GM18870 (cell line): ENCODE results near the gene ALK.

Experiments
- ATAC-seq: cut with Tn5 transposase; IDR thresholded peaks from one replicate; pipeline ENCODE4 v1.9.1; 2021; ENCODE audit warnings: moderate library complexity; ENCODE audit not compliant: unreplicated experiment

ALK gene

DNA sequence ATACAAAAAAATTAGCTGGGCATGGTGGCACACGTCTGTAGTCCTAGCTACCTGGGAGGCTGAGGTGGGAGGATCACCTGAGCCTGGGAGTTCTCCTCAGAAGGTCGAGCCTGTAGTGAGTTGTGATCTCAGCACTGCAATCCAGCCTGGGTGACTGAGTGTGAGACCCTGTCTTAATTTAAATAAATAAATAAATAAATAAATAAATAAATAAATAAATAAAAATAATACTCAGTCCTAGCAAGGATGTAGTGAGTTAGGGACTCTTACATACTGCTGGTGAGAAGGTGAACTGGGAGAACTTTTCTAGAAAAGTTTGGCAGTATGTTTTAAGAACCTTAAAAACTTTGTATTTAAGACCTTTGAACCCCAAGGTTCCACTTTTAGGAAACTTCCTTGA is 576.1 kb downstream of the ALK start:
- ATAC-seq: no peak

DNA sequence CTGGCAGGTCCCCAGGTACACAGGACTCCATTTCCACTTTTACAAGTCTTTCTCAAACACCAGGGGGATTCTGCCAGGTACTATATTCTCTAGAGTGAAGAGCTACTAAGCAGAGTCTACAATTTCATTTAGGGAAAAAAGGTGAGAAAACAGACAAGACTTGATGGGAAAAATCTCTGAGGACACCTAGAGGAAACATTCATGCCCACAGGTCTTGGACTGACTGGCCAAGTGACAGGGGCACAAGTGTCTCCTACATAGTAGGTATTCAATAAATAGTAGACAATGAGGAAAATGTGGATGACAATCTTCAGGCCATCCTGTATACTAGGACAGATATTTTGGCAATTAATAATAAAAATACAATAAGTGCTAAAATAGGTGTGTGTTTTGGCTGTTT is 577.6 kb downstream of the ALK start:
- no peak for ATAC-seq

DNA sequence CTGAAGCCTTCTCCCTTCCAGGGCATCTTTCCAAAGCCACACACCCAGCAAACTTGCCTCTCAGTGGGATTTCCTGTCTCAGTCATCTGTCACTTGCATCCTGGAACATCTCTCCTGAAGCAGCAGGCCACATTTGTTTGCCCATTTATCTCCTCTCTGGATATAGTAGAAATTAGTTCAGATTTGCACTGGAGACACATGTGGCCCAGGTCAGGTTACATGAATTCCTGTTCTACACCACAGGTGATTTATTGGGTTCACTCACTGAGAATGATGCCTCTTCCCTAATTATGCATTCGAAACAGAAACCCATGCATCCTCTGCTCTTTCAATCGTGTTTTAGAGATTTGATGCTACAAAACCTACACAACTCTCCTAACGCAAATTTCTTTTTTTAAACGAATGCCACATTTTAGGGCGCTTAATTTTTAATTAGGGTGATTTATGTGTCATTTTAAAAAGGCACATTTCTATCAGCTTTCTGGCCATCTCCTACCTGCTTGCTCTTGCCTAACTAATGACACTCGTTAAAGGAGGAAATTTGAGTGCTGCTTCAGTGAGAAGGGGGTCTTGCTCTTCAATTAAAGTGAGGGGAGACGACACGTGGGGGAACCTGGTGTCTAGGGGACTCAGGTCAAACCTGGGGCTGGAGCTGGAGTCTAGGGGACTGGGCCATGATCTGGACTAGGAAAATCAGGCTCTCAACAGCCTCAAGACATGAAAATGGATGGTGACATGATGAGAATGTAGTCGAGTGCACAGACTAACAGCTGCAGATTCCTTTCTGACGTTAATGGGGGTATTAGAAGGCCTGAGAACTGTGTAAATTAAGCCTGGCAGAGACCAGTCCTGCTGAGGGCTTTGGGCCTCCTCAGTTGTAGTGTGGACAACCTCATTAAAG is 584.8 kb downstream of the ALK start:
- ATAC-seq: no peak

DNA sequence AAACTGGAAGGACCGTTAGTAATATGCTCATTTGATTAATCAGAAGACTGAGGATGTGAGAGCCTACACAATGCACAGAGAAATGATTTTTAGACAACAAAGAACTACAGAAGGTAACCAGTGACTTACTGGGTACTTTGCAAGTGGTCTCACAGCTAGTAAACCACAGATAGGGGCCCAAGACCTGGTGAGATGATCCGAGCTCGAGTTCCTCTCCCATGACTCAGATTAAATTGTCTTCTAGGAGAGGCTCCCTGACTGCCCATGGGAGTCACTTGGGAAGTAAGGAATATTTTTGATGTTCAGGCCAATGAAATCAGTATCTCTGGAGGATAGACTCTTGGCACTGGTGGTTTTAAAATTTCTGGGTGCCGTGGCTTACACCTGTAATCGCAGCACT is 586.0 kb downstream of the ALK start:
- ATAC-seq: no peak

DNA sequence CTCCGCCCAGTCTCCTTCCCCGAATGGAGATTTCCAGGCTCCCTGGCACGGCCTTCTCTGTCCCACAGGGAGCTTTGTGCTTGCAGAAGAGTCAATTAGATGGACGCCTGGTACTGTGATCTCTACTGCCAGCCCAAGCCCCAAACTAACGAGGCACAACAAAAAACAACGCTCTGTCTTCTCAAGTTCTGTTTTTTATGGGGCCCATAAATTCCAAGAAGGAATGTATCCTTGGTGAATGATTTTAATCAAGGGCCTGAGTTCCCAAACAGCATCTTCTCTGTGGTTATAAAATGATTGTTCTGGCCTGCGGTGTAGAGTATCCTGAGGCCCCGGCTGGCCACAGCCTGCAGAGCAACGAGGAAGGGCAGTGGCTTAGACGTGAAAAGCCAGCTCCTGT is 586.7 kb downstream of the ALK start:
- ATAC-seq: no peak

GRCh38 chr2:29332540-29332939 is 588.8 kb downstream of the ALK start:
- ATAC-seq: no peak

DNA sequence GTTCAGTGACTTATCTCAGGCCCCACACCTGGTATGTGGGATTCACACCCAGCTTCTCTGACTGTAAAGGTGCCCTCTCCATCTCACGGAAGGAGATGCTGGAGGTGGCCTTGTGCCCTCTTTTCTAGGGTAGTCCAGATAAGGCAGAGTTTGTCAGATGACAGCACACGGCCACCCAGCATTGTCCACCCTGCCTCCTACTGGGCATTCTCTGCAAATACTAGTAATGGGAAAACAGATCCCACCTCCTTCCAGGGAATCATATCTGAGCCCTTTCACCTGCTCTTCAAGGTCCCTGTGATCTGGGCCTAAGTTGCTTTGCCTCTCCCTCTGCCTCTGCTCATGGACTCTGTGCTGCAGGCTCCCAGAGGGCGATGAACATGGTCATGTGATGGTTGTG is 591.5 kb downstream of the ALK start:
- no peak for ATAC-seq

GRCh38 chr2:29326926-29327325 is 594.5 kb downstream of the ALK start:
- ATAC-seq: no peak

- no peak for ATAC-seq
These were observed 595.8 kb downstream of the ALK start for GRCh38 chr2:29325544-29325943.

DNA sequence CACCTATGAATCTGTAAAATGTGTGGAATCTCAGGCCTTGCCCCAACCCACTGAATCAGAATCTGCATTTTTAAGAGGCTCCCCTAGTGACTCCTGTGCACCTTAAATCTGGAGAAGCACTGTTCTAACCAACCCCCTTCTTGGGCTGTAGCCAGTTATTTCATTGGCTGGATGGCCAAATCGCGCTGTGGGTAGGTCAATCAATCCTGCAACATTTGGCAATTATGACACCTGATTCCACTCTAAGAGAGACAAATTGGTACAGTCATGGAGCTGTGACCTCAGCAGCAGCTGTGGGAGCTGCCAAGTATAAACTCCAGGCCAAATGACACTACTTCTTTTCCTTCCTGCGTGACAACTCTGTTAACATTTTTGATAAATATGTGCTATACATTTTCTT is 597.4 kb downstream of the ALK start:
- no peak for ATAC-seq

DNA sequence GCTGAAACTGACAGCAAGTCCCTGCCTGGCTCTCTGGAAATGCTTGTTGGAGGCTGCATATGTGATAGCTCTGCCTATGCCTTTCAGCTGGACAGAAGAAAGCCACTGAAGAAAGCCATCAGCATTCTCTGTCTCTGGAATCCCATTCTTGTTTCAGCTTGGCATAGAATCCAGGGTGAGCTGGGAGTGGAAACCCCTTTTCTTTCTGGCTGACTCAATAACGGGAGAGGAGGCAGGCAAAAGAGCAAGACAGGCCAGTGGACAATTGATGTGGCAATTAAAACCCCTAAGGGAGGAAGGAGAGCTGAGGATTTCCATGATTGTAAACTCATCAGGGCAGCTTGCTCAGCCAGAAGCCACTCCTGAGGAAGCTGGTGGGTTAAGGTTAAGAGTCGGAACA is 598.1 kb downstream of the ALK start:
- no peak for ATAC-seq

DNA sequence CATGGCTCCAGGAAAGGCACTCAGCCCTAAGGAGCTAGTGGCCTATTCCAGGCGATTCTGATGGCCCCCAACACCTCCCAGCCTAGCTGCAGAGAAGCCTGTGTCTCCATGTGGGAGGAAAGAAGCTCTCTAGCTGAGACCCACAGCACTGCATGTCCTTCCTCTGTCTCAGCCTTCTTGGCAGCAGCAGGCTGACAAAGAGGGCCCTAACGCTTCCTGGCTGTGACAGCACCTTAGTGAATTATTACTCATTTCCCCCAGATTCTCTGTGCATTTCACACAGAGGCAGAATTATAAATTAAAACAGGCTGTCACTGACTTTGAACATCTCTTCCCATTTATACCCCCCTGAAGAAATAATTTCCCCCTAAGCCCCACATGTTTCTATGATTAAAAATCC is 599.4 kb downstream of the ALK start:
- ATAC-seq: no peak

DNA sequence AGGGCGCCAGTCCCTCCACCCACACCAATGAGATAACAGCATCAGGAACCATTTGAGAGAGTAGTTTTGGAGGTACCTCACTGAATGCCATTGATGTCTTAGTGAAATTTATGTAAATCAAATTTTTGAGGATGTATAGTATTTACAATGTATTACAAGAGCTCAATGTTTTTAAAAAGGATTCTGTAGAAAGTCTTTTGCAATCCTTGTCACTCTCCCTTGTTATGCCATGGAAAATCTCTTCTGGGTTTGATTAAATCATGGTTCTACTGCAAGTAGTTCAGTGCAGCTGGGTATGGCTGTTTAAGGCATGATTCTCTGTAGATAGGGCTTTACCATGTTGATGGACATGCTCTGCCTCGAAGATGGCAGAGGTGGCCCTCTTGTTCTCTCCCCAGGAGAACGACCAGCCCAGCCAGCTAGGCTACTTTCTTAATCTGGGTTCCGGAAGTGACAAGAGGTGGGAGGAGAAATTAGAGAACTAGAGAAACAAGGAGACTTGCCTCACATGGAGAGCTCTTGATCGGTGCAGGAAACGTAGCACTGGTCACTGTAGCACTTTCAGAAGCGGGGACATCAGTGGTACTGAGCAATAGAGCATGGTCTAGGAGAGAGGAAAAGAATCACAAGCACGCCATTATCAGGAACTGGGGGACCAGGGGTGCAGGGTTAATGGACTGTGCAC is 603.4 kb downstream of the ALK start:
- no peak for ATAC-seq

DNA sequence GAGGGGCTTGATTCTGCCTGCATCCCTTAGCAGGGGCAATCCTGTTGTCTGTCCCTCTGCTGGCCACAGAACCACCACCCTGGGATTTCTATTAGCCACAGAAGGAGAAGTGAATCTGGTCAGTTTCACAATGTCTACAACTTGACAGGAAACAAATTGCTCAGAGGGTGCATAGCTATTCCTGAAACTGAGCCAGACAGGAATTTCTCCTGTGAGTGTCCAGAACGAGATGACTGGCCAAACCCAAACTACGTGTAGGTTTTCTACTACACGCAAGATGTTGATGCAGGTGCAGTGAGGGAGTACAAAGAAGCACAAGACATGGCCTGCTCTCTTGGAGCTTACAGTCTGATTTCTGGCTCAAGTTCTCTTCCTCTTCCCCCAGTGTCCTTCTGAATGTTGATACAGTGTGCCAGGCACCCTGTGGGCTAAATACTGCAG is 604.3 kb downstream of the ALK start:
- ATAC-seq: no peak

DNA sequence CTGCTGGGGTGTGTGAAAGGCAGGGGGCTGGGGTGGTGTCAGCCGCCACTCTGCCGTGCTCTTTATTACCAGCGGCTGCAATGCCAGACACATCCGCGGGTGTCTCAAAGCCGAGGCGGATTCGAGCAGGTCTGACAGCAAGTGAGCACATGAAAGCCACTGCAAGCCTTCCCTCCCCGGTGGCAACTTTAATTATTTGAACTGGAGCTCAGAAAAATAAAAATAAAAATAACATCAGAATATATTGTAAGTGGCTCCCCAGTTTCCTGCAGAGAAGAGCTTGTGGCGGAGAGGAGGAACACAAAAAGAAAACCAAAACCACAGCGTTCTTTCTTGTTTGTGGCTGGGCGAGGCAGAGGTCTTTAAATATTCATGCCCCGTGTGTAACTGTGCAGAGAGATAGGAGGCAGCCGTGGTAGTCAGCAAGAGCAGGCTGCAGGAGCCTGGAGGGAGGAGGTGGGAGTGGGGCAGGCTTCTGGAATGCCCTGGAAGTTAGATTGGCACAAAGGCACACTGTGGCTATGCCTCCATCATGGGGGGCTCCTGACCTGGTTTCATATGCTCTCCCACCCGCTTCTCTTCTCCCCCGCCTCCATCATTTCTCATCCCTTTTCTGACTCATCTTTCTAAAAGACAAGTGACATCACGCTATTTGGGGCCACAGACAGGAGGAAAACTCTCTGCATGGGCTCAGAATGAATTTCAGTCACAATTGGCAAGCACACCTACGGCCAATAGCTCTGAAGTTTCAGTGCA is 606.4 kb downstream of the ALK start:
- peak; percentile 67 for ATAC-seq

DNA sequence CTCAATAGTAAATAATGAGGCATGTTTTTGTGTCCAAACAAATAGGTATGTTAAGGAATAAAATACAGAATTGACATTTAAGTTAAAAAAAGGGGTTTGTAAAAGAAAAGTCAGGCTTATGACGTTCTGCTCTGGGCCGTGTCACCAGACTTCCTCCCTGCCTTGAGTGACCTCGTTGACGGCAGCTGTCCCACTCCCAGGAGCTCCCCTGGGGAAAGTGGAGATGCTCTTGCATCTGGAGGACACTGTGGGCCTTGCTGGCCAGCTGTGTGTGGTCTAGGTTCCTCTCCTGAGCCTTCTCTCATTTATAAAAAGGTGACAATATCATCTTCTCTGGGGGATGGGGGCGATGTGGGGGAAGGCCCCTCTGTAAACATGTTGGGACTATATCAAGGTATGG is 609.9 kb downstream of the ALK start:
- no peak for ATAC-seq

DNA sequence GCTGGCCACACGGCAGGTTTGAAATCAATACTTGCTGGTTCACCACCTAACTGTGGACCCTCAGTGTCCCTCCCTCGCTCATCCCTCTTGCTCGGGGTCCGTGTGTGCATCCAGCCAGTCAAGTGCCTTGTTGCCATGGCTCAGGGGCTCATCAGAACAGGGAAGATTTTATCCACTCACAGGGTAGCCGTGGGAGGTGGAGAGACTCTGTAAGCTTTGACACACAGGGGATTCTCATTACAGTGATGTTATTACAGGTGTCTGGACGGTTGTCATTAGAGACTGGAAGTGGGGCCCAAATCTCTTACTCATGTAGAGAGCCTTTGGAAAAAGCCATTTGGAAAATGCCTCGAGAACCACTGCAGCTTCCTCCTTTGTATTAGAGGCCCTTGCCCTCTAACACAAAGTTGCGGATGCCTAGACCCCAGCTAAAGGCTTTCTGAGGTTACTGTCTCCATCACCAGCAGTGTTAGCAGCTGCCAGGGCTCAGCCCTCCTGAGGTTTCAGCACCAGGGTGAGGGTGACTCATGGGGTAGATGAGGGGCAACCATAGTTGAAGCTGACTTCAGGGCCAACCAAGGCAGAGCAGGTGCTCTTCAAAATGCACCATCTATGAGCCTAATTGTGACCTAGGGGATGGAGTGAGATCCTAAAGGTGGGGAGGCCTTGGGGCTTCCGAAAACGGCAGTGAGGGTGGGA is 610.6 kb downstream of the ALK start:
- ATAC-seq: no peak

DNA sequence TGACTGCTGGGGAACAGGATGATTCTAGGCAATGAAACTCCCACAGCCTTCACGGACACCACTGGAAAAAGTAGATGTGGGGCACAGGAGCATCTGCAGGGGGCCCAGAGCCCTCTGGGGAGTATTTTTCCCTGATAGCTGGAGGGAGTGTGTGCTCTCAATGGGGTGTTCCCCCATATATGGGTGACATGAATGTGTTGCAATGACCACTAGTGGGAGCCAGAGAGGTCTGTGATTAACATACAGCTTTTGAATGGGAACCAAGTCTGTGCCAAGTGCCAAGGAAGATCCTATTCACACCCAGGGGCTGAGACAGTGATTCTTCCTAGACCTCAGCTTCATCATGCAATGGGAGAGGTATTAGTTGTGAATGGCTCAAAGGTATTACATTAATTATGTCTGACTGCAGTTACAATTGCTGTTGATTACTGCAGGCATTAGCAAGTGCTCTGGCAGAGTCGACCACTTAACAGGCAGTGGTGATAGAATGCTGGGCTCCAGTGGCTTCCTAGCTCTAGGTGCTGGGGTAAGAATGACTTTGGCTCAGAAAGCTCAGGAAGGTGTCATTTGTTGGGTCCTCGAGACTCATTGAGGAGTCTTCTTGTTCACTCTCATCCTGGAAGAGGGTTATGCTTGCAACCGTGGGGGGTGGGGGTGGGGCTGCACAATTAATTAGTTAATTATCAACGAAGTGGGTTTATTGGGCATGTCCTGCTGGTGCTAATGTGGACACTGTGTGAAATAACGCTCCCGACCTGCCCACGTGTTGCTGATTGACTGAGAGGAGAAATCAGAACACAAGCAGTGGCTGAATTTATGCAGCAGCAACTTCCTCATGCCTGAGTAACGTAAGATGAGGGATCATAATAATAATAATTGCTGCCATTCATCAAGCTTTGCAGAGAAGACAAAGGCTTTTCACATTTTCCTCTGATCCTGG is 612.0 kb downstream of the ALK start:
- ATAC-seq: no peak

DNA sequence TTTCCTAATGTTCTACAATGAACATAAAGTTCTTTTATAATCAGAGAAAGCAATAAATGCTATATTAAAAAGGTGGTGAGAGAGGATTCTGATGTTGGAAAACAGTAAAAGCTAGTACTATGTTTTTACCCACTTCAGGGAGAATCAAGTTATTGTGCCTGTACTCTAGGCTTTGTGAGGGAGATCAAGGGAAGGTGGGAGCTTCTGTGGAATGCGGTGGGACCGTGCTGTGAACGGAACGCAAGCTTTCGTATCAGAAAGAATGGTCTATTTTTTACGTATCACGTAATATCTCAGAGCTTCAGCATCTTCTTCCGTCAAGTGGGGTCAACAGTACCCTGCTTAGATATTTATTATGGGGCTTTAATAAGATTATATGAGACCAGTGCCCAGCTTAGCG is 613.0 kb downstream of the ALK start:
- ATAC-seq: no peak

GRCh38 chr2:29307519-29307918 is 613.9 kb downstream of the ALK start:
- no peak for ATAC-seq
